HG03095 (cell line): ENCODE measurements around the gene DHRS12.

ENCODE experiments used
- ATAC-seq: cut with Tn5 transposase; IDR thresholded peaks from one replicate; pipeline ENCODE4 v1.9.1; 2021; ENCODE audit warnings: moderate library complexity; ENCODE audit not compliant: unreplicated experiment

DHRS12 gene

DNA sequence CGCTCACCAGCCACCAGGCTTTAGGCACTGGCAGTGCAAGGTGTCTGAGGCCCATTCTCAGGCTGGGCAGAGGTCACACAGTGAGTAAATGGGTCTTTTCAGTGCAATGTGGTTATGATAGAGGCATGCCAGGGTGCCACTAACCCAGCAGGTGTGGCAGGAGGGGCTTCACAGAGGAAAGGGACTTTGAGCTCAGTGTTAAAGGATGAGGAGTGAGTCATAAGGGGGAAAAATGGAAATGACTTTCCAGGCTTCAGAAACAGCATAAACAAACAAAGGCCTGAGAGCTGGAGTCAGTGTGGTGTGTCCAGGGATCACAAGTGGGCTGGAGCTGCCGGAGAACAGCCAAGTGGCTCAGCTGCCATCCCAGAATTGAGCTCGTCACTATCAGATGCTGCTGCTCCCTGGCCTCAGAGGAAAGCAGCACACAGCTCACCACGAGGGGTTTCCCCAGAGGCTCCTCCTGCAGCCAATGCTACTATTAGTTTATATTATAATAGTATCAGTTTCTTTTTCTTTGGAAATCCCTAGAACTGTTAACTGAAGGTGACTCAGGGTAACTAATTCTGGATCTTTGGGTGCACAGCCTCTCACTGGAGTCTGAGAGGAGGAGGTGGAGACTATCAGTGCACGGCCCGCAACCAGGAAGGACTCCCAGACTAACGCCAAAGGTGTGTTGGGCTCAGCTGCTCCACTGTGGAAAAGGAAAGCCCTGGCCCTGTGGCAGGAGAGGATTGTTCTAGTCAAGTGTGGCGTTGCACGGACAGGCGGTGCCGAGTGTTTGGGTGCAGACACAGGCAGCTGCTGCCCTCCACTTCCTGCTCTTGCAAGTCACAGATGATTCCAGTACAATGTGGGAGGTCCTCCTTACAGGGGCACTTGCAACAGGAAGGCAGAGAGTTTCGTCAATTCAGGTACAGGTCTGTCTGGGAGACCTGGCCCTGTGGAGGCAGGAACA, 39.5 kb downstream of the DHRS12 start:
- peak; percentile 87 for ATAC-seq

DNA sequence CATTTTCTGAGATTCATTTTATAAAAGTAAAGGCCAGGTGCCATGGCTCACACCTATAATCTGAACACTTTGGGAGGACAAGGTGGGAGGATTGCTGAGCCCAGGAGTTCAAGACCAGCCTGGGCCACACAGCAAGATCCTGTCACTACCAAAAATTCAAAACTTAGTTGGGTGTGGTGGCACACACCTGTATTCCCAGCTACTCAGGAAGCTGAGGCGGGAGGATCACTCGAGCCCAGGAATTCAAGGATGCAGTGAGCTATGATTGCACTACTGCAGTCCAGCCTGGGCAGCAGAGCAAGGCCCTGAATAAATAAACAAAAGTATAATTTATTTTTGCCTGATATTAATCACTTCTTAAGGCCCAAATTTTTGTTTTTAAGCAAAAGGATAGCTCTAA, 40.5 kb downstream of the DHRS12 start:
- ATAC-seq: no peak

DNA sequence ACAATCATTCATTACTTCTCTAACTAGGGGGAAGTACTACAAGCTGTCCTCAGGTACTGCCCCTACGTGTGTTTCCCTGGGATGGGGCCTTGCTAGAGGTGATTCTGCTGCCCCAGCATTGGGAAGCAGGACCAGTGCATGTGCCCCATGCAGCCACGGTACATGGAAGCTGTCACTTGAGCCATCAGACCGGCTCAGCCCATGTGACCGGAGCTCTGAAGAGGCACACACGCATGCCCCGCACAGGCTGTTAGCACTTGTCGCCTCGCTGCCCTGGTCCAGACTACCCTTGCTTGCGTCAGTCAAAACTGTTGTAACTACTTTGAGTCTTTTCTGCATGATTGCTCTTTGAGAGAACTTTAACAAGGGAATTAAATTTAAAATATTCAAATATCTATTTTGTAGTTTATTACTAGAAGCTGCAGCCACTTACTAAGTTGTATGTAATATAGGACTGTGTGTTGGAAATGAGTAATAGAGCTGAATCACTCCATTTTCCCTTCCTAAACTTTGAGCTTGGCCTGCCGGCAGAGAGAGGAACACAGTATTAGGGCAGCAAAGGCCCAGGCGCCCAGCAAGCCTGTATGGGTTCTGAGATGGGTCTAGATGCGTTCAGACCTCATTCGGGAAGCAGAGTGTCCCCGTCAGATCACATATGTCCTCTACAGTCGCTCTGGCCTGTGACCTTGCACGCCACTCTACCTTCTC, 42.2 kb downstream of the DHRS12 start:
- no peak for ATAC-seq

DNA sequence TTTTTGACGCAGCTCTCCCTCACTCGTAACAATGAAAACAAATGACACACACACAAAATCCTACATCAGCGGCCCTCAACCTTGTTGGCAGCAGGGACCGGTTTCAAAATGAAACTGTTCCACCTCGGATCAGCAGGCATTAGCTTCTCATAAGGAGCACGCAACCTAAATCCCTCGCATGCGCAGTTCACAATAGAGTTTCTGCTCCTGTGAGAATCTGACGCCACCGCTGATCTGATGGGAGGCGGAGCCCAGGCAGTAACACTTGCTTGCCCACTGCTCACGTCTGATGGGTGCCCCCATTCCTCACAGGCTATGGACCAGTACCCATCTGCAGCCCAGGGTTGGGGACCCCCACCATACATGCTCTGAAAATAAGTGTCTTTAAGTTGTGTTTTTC, 43.4 kb downstream of the DHRS12 start:
- no peak for ATAC-seq

DNA sequence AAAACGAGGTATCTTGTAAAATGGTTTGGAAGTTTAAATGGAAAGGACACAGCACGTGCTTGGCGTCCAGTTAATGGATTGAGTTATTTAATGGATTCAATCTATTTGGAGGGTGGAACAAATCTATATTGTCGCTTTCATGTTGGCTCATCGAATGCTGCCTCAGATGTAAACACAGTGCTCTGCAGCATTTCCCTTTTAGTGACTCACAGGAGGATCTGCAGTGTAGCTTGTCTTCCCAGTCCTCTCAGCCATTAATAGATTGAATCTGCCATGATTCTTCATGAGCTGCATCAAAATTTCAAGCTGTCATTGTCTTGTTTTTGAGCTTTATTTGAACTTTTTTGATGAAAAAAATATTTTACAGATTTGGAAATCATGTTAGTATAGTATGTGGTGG, 44.7 kb downstream of the DHRS12 start:
- no peak for ATAC-seq

DNA sequence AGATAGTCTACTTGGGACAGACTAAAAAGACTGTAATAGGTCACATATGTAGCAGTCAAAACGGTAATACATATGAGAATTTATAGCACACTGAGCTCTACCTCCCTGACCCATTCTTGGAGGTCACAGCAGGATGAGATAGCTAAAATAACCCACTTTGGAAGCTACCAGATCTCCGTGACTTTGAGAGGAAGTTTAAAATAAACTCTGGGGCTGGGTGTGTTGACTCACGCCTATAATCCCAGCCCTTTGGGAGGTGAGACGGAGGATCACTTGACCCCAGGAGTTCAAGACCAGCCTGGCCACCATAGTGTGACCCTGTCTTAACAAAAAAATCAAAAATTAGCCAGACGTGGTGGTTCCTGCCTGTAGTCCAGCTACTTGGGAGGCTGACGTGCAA, 45.3 kb downstream of the DHRS12 start:
- ATAC-seq: no peak

DNA sequence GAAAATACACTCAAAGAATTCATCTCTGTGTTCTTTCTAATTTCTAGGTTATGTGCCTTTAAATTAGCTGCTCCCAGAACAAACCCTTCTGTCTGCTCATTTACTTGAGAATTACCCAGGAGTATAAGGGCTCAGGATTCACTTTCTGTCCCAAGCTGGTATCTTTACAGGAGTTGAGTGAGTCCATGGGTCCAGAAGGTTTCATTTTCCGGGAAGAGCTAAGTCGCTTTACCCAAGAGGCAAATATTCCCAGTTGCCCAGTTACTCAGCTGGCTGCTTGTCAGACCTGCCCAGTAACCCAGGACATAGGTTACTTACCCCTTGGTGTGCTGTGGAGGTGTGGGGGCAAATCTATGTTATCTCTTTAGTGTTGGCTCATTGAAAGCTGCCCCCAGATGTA, 47.3 kb downstream of the DHRS12 start:
- ATAC-seq: no peak

DNA sequence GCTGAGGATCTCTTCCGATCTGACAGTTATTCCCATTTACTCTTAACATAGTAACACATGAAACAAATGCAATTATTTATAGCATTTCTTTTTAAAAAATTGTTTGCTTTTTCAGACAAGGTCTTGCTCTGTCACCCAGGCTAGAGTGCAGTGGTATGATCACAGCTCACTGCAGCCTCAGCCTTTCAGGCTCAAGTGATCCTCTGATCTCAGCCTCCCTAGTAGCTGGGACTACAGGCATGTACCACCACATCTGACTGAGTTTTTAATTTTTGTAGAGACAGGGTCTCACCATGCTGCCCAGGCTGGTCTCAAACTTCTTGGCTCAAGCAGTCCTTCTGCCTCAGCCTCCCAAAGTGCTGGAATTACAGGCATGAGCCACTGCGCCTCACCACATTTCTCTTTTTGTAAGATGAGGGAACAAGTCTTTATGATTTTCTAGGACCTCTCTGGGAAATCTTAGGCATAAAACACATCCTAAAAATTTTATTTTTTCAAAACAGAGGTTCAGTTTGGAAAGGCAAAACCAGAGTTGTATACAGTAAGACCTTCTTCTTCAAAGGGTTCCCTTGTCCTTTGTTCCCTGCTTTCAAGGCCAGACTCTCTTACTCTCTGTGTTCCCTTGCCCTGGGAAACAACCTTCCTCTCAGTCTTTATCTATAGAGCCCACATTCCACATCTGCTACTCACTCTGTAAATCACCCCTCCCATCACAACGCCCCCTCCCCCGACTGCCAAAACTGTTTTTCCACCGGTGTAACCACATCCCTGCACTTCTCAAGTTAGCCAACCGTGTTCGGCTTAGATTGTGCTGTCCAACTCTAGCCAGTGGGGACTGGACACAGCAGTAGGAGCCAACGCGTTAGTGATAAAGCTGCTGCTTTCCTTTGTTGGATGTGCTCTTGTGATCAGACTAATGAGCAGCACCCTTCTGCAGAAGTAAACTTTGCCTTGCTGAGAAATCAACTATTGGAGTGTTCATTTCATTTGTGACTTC, 56.2 kb downstream of the DHRS12 start:
- ATAC-seq: no peak

DNA sequence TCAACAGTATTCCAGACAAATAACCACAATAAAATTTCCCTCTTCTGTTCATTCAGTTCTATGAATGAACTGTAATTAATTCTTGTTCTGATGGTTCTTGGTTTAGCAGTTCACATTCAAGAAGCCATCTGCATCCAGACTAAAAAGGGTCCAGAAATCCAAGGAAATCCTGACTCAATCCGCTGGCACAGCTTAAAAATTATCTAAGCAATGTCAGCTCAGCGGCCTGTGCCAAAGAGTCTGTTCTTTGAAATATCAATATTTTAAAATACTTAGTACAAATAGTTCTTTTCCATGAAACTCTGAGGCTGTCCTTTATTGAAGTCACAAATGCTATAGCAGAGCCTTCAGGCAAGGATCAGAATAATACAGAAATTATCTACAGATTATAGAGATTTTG, 57.2 kb downstream of the DHRS12 start:
- no peak for ATAC-seq

DNA sequence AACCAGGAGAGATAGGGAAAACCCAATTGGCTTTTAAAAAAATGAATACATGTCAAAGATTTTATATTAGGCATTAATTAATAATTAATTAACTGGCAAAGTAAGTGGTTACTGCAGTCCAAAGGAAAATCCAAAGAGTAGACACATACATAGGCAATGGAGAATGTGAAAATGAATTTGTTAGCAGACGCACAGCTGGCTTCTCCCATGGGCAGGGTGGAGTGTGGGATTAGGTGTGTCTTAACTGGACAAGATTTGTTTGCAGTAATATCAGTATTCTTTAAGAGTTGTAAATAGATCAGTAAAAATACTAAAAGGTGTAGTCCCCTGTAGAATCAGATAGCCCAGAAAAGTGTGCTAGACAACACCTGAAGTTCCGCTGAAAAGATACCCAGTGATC, 58.7 kb downstream of the DHRS12 start:
- ATAC-seq: no peak

DNA sequence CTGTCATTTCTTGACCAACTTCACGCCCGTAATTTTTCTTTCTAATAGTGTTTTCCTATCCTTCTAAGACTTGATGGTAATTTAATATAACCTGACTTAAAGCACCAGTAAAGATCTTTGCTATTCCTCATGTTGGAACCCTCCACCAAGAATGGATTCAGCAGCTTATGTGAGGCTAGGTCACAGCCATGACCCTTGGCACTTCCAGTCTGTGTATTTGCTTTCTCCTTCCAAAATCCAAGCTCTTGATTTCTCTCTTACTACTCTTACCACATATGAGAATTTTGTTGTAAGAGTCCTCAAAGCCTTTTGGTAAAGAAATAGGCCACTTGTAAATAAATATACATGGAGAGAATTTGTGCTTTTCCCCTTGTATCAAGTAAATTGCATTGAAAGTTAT, 61.4 kb downstream of the DHRS12 start:
- no peak for ATAC-seq

DNA sequence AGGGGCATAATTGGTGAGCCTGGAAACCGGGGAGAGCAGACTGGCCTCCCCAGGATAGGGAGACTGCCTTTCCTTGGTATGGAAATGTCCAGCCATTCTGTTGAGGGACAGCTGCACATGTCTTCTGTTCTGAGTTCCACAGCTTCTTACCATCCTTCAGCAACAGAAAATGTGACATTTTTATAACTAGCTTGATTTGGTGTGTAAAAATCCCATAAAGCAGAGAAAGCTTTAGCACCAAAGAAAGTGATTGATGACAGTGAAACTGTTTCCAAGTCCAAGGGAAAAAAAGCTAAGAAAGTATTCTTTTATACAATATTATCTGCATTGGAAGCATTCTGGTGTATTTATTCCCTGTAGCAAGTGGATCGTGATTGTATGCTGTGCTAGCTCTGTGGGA, 61.9 kb downstream of the DHRS12 start:
- no peak for ATAC-seq

DNA sequence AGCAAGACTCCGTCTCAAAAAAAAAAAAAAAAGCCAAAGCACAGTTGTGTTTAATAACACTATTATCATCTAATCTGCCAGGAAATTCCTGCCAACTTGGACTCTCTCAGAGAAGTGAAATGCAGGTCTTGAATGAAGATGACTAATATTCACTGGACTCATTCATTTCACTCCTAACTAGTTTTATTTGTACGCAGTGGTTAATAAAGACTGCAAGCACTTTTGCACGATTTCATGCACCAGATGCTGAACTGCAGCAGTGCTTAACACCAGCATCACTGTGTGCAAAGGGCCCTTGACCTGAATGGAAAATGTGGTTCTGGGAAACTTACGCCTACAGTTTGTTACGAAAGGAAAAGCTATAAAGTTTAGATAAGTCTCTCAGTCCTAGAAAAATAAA, 63.3 kb downstream of the DHRS12 start:
- no peak for ATAC-seq

DNA sequence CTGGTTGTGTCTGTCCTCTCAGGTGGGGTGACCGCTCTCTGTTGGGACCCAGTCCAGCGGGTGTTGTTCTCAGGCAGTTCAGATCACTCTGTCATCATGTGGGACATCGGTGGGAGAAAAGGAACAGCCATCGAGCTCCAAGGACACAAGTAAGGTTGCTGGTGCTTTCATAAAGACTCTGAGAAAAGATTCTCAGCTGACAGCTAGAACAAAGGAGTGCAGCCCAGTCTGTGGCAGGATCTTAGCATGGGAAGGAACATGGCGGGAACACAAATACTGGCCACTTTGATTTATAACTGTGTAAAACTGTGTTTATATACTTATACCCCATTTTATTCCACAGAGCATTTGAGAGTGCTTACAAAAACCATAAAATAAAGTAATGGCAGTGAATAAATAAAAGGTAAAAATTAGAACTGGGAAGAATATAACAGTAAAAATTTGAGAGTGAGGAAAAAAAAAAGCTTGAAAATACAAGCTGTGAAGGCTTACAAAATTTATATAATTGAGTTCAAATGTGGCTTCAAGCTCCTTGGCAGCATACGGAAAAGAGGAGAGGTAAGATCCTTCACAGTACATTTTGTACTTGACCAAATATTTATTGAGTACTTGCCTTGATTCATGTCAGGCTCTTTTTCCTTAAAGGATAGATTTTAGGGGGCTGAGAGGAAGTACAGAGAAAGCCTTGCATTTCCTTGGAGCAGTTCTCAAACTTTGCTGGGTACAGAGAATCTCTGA, 64.8 kb downstream of the DHRS12 start:
- no peak for ATAC-seq

DNA sequence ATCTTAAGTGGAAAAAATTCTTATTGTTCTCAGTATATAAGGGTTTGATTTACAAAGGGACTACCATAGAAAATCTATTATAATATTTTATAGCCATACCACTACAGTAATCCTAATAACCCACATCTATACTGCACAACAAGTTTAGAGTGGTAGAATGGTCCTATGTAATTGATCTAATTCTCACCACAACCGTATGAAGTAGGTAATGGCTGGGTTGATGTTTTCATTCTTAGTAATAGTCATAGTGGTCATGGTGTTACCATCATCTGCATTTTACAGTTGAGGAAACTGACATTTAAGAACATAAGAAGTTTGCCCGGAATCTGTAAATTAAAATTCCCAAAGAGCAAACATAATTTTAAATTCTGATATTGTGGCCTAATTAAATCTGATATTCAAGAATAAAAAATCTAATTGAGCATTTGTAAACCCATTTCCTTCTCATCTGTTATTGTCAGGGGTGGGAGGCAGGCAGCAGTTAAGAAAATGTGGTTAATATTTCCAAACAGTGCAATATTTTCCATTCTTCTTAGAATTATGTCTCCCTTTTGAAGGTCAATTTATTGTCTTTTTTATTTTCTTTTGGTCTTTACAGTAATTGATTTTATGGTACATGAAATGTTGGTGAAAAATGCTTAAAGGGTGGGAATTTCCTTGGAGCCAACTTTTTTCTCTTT, 65.6 kb downstream of the DHRS12 start:
- ATAC-seq: no peak

DNA sequence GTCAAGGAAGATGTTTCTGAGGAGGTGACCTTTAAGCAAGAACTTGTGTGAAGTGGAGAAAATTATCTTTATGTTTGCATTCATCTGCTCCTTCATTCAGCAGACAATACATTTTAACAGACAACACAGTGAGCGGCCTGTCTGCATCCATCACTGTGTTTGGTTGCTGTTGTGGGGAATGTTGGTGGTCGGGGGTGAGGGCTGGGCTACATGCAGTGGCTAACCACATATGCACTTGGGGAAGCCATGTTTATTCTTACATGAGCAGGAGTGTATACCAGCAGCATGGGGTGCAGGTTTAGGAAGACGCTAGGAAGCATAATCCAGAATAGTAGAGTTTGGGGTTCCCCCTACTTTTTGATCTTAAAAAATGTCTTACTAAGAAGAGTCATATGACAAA, 66.4 kb downstream of the DHRS12 start:
- no peak for ATAC-seq

DNA sequence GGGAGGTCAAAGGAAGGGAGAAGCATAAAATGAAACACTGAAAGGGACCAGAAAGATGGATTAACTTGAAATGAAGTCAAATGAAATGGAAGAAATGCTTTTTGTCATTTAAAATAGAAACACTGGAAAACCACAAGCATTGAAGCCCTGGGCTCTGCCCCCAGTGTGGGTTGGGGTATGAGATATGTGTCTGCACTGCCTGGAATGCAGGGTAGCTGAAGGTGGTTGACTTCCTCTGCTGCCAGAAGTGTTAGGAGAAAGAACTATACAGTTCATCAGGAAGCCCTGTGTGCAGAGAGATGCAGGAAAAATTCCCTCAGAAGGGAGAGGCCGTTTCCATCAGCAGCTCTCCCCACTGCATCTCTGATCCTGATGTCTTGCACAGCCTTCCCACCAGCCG, 69.2 kb downstream of the DHRS12 start:
- no peak for ATAC-seq

DNA sequence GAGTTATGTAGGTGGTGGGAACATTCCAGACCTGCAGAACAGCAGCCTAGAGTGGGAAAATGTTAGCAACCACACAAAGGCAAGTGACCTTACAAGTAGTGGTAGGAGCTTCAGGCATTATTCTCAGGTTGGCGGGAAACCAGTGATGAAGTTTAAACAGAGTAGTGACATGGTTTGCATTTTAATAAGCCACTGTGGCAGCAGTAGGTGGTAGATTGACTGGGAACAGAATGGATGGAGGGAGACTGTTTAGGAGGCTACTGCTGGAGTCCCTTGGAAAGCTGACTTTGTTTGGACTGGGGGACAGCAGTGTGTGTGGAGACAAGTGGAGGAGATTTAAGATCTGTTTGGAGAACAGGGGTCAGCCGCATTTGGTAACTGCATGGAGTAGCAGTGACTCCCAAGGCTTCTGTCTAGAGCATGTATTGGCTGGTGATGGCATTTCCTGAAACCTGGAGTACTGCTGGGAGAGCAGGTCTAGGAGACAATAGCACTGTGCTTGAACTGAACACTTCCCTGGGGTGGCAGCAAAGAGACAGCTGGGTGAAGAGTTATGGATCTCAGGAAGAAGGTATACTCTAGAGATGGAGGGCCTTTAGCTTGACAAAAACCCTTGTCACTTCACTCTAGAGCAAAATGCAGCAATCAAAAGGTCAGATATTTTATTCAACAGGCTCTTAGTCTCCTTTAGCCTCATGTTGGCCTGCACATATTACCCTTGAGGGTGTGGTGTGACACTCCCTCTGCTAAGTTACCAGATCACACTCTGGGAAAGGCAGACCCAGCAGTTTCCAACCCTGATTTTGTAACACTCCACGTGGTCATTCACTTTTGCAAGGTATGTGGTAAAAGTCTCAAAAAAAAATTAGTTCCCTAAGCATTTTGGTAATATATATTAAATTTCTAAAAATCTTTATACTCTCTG, 70.3 kb downstream of the DHRS12 start:
- ATAC-seq: no peak

DNA sequence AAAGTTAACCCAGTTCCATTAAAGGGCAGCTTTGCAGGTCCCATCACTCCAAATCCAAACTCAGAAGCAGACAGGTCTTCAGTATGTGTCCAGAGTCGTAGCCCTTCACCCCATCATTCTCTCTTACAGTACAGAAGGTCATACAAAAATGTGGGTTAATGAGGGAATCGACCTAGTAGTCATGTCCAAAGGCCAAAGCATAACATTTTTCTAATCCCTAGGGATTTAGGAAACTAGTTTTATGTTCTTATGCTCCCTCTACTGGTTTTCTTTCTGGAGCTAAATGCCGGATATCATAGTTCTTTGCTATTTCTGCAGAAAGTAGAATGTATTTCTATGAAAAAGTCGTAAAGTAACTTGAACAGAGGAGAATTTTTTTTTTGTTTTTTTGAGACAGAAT, 72.2 kb downstream of the DHRS12 start:
- ATAC-seq: no peak
